Vagina (tissue), 2 donors: ENCODE data around the gene CAB39. TPM values are rescaled to one million over a fixed set of nuclear protein-coding genes. Genes with fewer than 3 reads are reported as not detected.

Experiments used
- DNase-seq, 2 donors: peaks; one replicate each; pipeline ENCODE4 v3.0.0-alpha.2; 2017; ENCODE audit errors: extremely low spot score in 2 of 2
- H3K27ac ChIP-seq: fragments of 200-600 bp; sonication (generic); one replicate; pipeline ENCODE4 v1.5.1; 2019
- H3K27me3 ChIP-seq: fragments of 200-600 bp; sonication (generic); one replicate; pipeline ENCODE4 v1.5.1; 2019
- H3K36me3 ChIP-seq, 2 donors: fragments of 200-600 bp; sonication (generic); one replicate each; pipeline ENCODE4 v1.5.1; 2017 to 2019
- H3K4me1 ChIP-seq: fragments of 200-600 bp; sonication (generic); one replicate; pipeline ENCODE4 v1.5.1; 2019
- H3K4me3 ChIP-seq, 2 donors: fragments of 200-600 bp; sonication (generic); 1 replicate in 1 of 2; 2 replicates in 1 of 2; pipeline ENCODE4 v1.5.1; 2016 to 2019
- H3K9me3 ChIP-seq: fragments of 200-600 bp; sonication (generic); one replicate; pipeline ENCODE4 v1.5.1; 2019
- POLR2A ChIP-seq, 2 donors: fragments of 450-650 bp; IDR thresholded peaks; one replicate each; pipeline ENCODE4 v1.6.1; 2017; ENCODE audit warnings: antibody characterized with exemption in 2 of 2, mild to moderate bottlenecking in 2 of 2, moderate library complexity in 2 of 2
- POLR2AphosphoS5 ChIP-seq, 2 donors: sonication (generic); formaldehyde crosslinking; IDR thresholded peaks; one replicate each; pipeline ENCODE4 v1.9.0; 2017; ENCODE audit warnings: antibody characterized with exemption in 2 of 2, mild to moderate bottlenecking in 2 of 2, low read depth in 1 of 2; ENCODE audit not compliant: insufficient read depth in 1 of 2
- intact Hi-C: fragments of 100-400 bp; cut with DNase I; formaldehyde crosslinking; loops from one replicate; pipeline ENCODE4 v1.15.1; 2023
- total RNA-seq: library from RNA; depleted of rRNA; stranded (reverse); fragments of >200 nt; gene quantifications from one replicate; pipeline ENCODE4 v1.2.3, GENCODE V29; 2016
- TF ChIP-seq, protein P1 (sequence below), 3 experiments: fragments of 450-650 bp in 2 of 3; fragments of 200-600 bp in 1 of 3; sonication (generic) in 1 of 3; IDR thresholded peaks; one replicate each; pipeline ENCODE4 v1.5.1; 2017 to 2019; ENCODE audit warnings: antibody characterized with exemption in 3 of 3, mild to moderate bottlenecking in 2 of 3, moderate library complexity in 2 of 3

The CAB39 gene
- total RNA-seq, 1 donor from 2014 or later = 59.4 TPM

DNA sequence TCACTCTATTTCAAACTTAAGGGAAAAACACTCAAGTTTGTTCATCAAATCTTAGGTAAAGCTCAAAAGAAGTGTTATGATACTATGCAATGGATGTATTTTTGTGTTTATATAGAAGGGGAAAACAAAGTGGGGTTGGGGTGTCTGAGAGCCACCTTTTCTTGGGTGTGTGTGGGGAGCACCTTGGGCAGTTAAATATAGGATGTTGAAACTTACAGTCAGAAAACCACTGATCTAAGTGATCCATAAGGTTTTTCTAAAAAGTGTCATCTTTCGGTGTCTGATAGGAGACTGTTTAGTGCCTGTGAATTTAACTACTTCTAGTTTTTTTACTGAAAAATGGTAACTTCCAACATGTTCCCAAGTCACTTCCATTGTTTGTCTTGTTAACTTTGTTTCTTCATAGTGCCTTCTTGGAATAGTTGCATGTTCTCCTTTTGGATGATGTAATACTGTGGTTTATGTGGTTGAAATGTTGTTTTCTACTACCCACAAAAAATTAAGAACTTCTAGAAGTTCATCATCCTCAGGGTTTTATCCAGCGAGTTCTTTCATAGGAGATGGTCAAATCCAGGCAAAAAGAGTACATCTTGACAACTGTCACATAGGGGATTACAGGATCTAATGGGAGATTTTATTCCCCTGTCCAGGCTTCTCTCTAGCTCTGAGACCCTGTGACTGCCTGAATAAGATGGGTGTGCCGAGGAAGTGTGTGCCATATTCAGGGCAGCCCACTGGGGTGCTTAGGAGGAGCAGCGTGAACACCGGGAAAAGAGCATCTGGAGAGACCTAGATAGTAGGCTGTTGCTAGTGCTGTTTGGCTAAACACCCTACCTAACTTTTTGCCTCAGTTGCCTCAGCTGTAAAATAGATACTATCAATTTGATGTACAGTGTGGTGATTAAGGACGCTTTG lies 46.2 kb downstream of the CAB39 start:
- TF ChIP-seq, protein P1, sequence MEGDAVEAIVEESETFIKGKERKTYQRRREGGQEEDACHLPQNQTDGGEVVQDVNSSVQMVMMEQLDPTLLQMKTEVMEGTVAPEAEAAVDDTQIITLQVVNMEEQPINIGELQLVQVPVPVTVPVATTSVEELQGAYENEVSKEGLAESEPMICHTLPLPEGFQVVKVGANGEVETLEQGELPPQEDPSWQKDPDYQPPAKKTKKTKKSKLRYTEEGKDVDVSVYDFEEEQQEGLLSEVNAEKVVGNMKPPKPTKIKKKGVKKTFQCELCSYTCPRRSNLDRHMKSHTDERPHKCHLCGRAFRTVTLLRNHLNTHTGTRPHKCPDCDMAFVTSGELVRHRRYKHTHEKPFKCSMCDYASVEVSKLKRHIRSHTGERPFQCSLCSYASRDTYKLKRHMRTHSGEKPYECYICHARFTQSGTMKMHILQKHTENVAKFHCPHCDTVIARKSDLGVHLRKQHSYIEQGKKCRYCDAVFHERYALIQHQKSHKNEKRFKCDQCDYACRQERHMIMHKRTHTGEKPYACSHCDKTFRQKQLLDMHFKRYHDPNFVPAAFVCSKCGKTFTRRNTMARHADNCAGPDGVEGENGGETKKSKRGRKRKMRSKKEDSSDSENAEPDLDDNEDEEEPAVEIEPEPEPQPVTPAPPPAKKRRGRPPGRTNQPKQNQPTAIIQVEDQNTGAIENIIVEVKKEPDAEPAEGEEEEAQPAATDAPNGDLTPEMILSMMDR (IDR thresholded peaks at IDR 0.05) = no peak
- TF ChIP-seq POLR2A (IDR thresholded peaks at IDR 0.05) (no peak), POLR2AphosphoS5 (IDR thresholded peaks at IDR 0.05; ENCODE audit: insufficient read depth in 1 of 2, low read depth in 1 of 2) (no peak)
- Histone ChIP-seq H3K27ac (peak overlapping the region; percentile 74), H3K27me3 (no peaks in the 10 kb centered on the region), H3K36me3 (peaks cover 0 to 17% of the 10 kb centered on the region in 2 donors), H3K9me3 (no peaks in the 10 kb centered on the region), H3K4me3 (no peak overlapping the region), H3K4me1 (peaks cover 36% of the 10 kb centered on the region)
- DNase-seq = no peak
- intact Hi-C loops = no loop called here

- H3K4me1 ChIP-seq = peaks cover 36% of the 10 kb centered on the region
- no peaks in the 10 kb centered on the region for H3K27me3 ChIP-seq
- intact Hi-C loops = no loop called here
- peaks cover 0 to 19% of the 10 kb centered on the region in 2 donors for H3K36me3 ChIP-seq
- H3K27ac ChIP-seq = peak overlapping the region; percentile 74
- no peak overlapping the region for H3K4me3 ChIP-seq
- no peaks in the 10 kb centered on the region for H3K9me3 ChIP-seq
- TF ChIP-seq POLR2AphosphoS5 (IDR thresholded peaks at IDR 0.05; ENCODE audit: insufficient read depth in 1 of 2, low read depth in 1 of 2) (no peak), POLR2A (IDR thresholded peaks at IDR 0.05) (no peak)
- TF ChIP-seq, protein P1 (IDR thresholded peaks at IDR 0.05) = no peak
- no peak for DNase-seq
Observed at GRCh38 chr2:230759481-230760167, 47.0 kb downstream of the CAB39 start.

- Histone ChIP-seq H3K4me3 (no peak overlapping the region), H3K27me3 (no peaks in the 10 kb centered on the region), H3K9me3 (no peaks in the 10 kb centered on the region), H3K4me1 (peaks cover 34% of the 10 kb centered on the region), H3K36me3 (peaks cover 0 to 23% of the 10 kb centered on the region in 2 donors), H3K27ac (no peak overlapping the region)
- TF ChIP-seq, protein P1 (IDR thresholded peaks at IDR 0.05) = no peak
- TF ChIP-seq POLR2AphosphoS5 (IDR thresholded peaks at IDR 0.05; ENCODE audit: insufficient read depth in 1 of 2, low read depth in 1 of 2) (no peak), POLR2A (IDR thresholded peaks at IDR 0.05) (no peak)
- DNase-seq = no peak
- intact Hi-C loops = no loop called here
Observed at GRCh38 chr2:230761704-230762103, 49.1 kb downstream of the CAB39 start.

DNA sequence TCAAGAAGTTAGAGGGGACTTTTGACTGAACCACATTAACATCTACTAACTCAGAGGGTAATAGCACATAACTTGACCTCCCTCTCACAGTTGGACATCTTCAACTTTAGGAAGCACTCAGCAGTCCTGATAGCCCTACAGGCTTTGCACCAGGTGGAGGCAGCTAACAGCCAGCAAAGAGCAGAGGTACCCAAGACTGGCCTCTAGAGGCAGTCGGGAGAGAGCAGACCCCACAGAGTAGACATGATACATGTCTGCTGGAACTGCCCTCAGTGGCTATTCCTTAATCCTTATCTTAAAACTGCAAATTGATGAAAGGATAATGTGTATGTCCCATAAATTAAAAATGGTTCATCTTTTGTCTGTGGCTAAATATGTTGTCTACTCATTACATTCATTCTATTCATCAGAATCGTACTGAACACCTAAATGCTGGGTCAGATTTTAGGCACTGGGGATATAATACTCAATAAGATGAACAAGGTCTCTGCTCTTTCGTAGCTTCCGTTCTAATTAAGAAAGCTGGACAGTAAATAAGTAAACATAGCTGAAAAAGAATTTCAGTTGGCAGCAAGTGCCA lies 49.8 kb downstream of the CAB39 start:
- DNase-seq = no peak
- intact Hi-C loops = no loop called here
- peaks cover 0 to 23% of the 10 kb centered on the region in 2 donors for H3K36me3 ChIP-seq
- no peaks in the 10 kb centered on the region for H3K27me3 ChIP-seq
- H3K27ac ChIP-seq = no peak overlapping the region
- no peaks in the 10 kb centered on the region for H3K9me3 ChIP-seq
- H3K4me3 ChIP-seq = no peak overlapping the region
- TF ChIP-seq POLR2AphosphoS5 (IDR thresholded peaks at IDR 0.05; ENCODE audit: insufficient read depth in 1 of 2, low read depth in 1 of 2) (no peak), POLR2A (IDR thresholded peaks at IDR 0.05) (no peak)
- TF ChIP-seq, protein P1 (IDR thresholded peaks at IDR 0.05) = no peak
- peaks cover 27% of the 10 kb centered on the region for H3K4me1 ChIP-seq
